IPS-20b (cell line): ENCODE results near the gene UBE2R2.
"Not testable (repeated sequence)": the region's sequence is repeated elsewhere in the genome, so short reads cannot be mapped to it uniquely, and the experiment has no call there.

ENCODE experiments used
- H3K27ac ChIP-seq: one replicate; pipeline ENCODE4 v1.5.1; 2013; ENCODE audit warnings: low read length
- H3K27me3 ChIP-seq: 2 replicates; pipeline ENCODE4 v1.6.1; 2013; ENCODE audit warnings: mild to moderate bottlenecking, low read length, inconsistent platforms; ENCODE audit not compliant: insufficient read depth
- H3K36me3 ChIP-seq: 2 replicates; pipeline ENCODE4 v1.6.1; 2013; ENCODE audit warnings: low read depth, mild to moderate bottlenecking, inconsistent platforms, low read length, moderate library complexity; ENCODE audit not compliant: insufficient read depth
- H3K4me1 ChIP-seq: 2 replicates; pipeline ENCODE4 v1.6.1; 2013; ENCODE audit warnings: mild to moderate bottlenecking, control low read depth, inconsistent platforms, low read length, moderate library complexity; ENCODE audit not compliant: insufficient read depth
- H3K4me3 ChIP-seq: 2 replicates; pipeline ENCODE4 v1.5.1; 2013; ENCODE audit warnings: mild to moderate bottlenecking, low read length, inconsistent platforms
- H3K9ac ChIP-seq: 2 replicates; pipeline ENCODE4 v1.6.1; 2013; ENCODE audit warnings: low read depth, mild to moderate bottlenecking, inconsistent platforms, low read length, moderate library complexity
- H3K9me3 ChIP-seq: 2 replicates; pipeline ENCODE4 v1.6.1; 2013; ENCODE audit warnings: mild to moderate bottlenecking, low read depth, low read length, inconsistent platforms; ENCODE audit not compliant: insufficient read depth

Gene UBE2R2

GRCh38 chr9:33787839-33788238 lies 29.1 kb upstream of the UBE2R2 start:
- no peaks in the 10 kb centered on the region for H3K4me1 ChIP-seq
- no peak overlapping the region for H3K4me3 ChIP-seq
- no peak overlapping the region for H3K9ac ChIP-seq
- H3K27ac ChIP-seq = no peak overlapping the region
- H3K27me3 ChIP-seq = no peaks in the 10 kb centered on the region; the same call in 1 of the 2 replicates
- no peaks in the 10 kb centered on the region for H3K9me3 ChIP-seq
- no peaks in the 10 kb centered on the region for H3K36me3 ChIP-seq

GRCh38 chr9:33789429-33789828 lies 27.5 kb upstream of the UBE2R2 start:
- not testable (repeated sequence) for H3K36me3 ChIP-seq, H3K27ac ChIP-seq, H3K4me3 ChIP-seq

GRCh38 chr9:33791117-33791516 lies 25.8 kb upstream of the UBE2R2 start:
- Histone ChIP-seq H3K27ac (no peak overlapping the region), H3K27me3 (no peaks in the 10 kb centered on the region; the same call in 1 of the 2 replicates), H3K4me1 (no peaks in the 10 kb centered on the region), H3K4me3 (no peak overlapping the region), H3K9ac (no peak overlapping the region), H3K36me3 (no peaks in the 10 kb centered on the region), H3K9me3 (no peaks in the 10 kb centered on the region)

More at GRCh38 chr9:33789429-33789828, 27.5 kb upstream of the UBE2R2 start:
- H3K4me1 ChIP-seq, H3K9me3 ChIP-seq, H3K27me3 ChIP-seq, H3K9ac ChIP-seq: not testable (repeated sequence)

GRCh38 chr9:33793496-33793895 lies 23.5 kb upstream of the UBE2R2 start:
- H3K36me3 ChIP-seq, H3K4me1 ChIP-seq, H3K27me3 ChIP-seq: not testable (repeated sequence)

GRCh38 chr9:33794560-33794959 lies 22.4 kb upstream of the UBE2R2 start:
- Histone ChIP-seq H3K9me3 (no peaks in the 10 kb centered on the region), H3K9ac (no peak overlapping the region), H3K4me1 (no peaks in the 10 kb centered on the region), H3K36me3 (no peaks in the 10 kb centered on the region), H3K27me3 (no peaks in the 10 kb centered on the region), H3K4me3 (no peak overlapping the region), H3K27ac (no peak overlapping the region)

More at GRCh38 chr9:33793496-33793895, 23.5 kb upstream of the UBE2R2 start:
- H3K4me3 ChIP-seq, H3K9me3 ChIP-seq, H3K9ac ChIP-seq, H3K27ac ChIP-seq: not testable (repeated sequence)

- no peak within 1 kb of the TSS for H3K4me3 ChIP-seq
Observed at GRCh38 chr9:33795281-33795680, 21.7 kb upstream of the UBE2R2 start, which contains the start of gene PRSS3. Gene PRSS3, plus strand, starts transcription at chr9:33795561. Its CDS starts 13 bp downstream, at chr9:33795574.

GRCh38 chr9:33795819-33796218 lies 21.1 kb upstream of the UBE2R2 start:
- H3K27ac ChIP-seq = no peak overlapping the region
- no peaks in the 10 kb centered on the region for H3K36me3 ChIP-seq
- no peak overlapping the region for H3K9ac ChIP-seq
- no peaks in the 10 kb centered on the region for H3K4me1 ChIP-seq
- no peaks in the 10 kb centered on the region for H3K27me3 ChIP-seq
- no peaks in the 10 kb centered on the region for H3K9me3 ChIP-seq
- no peak overlapping the region for H3K4me3 ChIP-seq

More at GRCh38 chr9:33795281-33795680, 21.7 kb upstream of the UBE2R2 start, which contains the start of gene PRSS3:
- Histone ChIP-seq H3K36me3 (no peaks in the 10 kb centered on the region), H3K4me1 (no peaks in the 10 kb centered on the region), H3K27ac (no peak within 1 kb of the TSS), H3K9ac (no peak within 1 kb of the TSS), H3K9me3 (no peaks in the 10 kb centered on the region), H3K27me3 (no peaks in the 10 kb centered on the region)

GRCh38 chr9:33796679-33797078 lies 20.3 kb upstream of the UBE2R2 start:
- not testable (repeated sequence) for H3K27me3 ChIP-seq, H3K9me3 ChIP-seq, H3K4me3 ChIP-seq, H3K4me1 ChIP-seq, H3K27ac ChIP-seq, H3K36me3 ChIP-seq, H3K9ac ChIP-seq

GRCh38 chr9:33797837-33798236 lies 19.1 kb upstream of the UBE2R2 start:
- no peaks in the 10 kb centered on the region for H3K36me3 ChIP-seq
- no peaks in the 10 kb centered on the region for H3K4me1 ChIP-seq
- H3K9me3 ChIP-seq = no peaks in the 10 kb centered on the region
- no peaks in the 10 kb centered on the region for H3K27me3 ChIP-seq
- H3K4me3 ChIP-seq = no peak overlapping the region
- H3K9ac ChIP-seq = no peak overlapping the region
- H3K27ac ChIP-seq = no peak overlapping the region

GRCh38 chr9:33798545-33798944 lies 18.4 kb upstream of the UBE2R2 start:
- Histone ChIP-seq H3K9ac (no peak overlapping the region), H3K9me3 (no peaks in the 10 kb centered on the region), H3K4me1 (no peaks in the 10 kb centered on the region), H3K27me3 (no peaks in the 10 kb centered on the region), H3K4me3 (no peak overlapping the region), H3K27ac (no peak overlapping the region), H3K36me3 (no peaks in the 10 kb centered on the region)

- Histone ChIP-seq H3K4me3 (no peak overlapping the region), H3K9me3 (no peaks in the 10 kb centered on the region), H3K36me3 (no peaks in the 10 kb centered on the region), H3K27ac (no peak overlapping the region), H3K4me1 (no peaks in the 10 kb centered on the region), H3K27me3 (no peaks in the 10 kb centered on the region), H3K9ac (no peak overlapping the region)
Observed at GRCh38 chr9:33799928-33800704, 16.8 kb upstream of the UBE2R2 start.

- Histone ChIP-seq H3K4me1 (no peaks in the 10 kb centered on the region), H3K27me3 (no peaks in the 10 kb centered on the region), H3K36me3 (no peaks in the 10 kb centered on the region), H3K9me3 (no peaks in the 10 kb centered on the region), H3K27ac (no peak overlapping the region), H3K4me3 (no peak overlapping the region), H3K9ac (no peak overlapping the region)
Observed at GRCh38 chr9:33800886-33801285, 16.1 kb upstream of the UBE2R2 start.
